Common myeloid progenitor, CD34-positive (primary cell): ENCODE measurements around the gene PTCRA. TPM values are rescaled to one million over a fixed set of nuclear protein-coding genes. Genes with fewer than 3 reads are reported as not detected.

Experiments
- CTCF ChIA-PET: fragments of 350-600 bp; sonication (Branson Sonifier 250); formaldehyde crosslinking; loops from one replicate; lab custom pipeline; 2021; ENCODE audit warnings: antibody characterized with exemption; lab: Charles Lee
- POLR2A ChIA-PET: fragments of 350-600 bp; sonication (Branson Sonifier 250); formaldehyde crosslinking; loops from one replicate; lab custom pipeline; 2021; ENCODE audit warnings: antibody characterized with exemption; lab: Charles Lee
- DNase-seq, 3 donors: peaks; one replicate each; pipeline versions ENCODE4 v3.0.0 to v3.0.0-alpha.2; 2013
- H3K27ac ChIP-seq, 2 experiments: 1 replicate in 1 of 2; 2 replicates in 1 of 2; pipeline ENCODE4 v1.7.0; 2013; ENCODE audit warnings: inconsistent platforms in 2 of 2, low read length in 2 of 2, mild to moderate bottlenecking in 2 of 2, low read depth in 1 of 2, moderate library complexity in 1 of 2; ENCODE audit not compliant: severe bottlenecking in 2 of 2, insufficient read depth in 1 of 2, poor library complexity in 1 of 2
- H3K27me3 ChIP-seq, 5 experiments: replicated peaks in 2 of 5; 1 replicate in 3 of 5; 2 replicates in 2 of 5; pipeline versions ENCODE4 v1.6.1 to v1.7.0; 2013; ENCODE audit warnings: low read length in 4 of 5, mild to moderate bottlenecking in 2 of 5, moderate library complexity in 2 of 5, inconsistent platforms in 1 of 5; ENCODE audit not compliant: insufficient read depth in 5 of 5, control insufficient read depth in 4 of 5
- H3K36me3 ChIP-seq, 4 experiments: 1 replicate in 2 of 4; 2 replicates in 2 of 4; pipeline versions ENCODE4 v1.6.1 to v1.7.0; 2013; ENCODE audit warnings: low read length in 3 of 4, control low read depth in 1 of 4, mild to moderate bottlenecking in 1 of 4; ENCODE audit not compliant: control insufficient read depth in 4 of 4, insufficient read depth in 4 of 4
- H3K4me1 ChIP-seq, 4 experiments: 1 replicate in 3 of 4; 2 replicates in 1 of 4; pipeline versions ENCODE4 v1.6.1 to v1.7.1; 2013; ENCODE audit warnings: low read length in 3 of 4, mild to moderate bottlenecking in 3 of 4, control low read depth in 1 of 4, inconsistent platforms in 1 of 4, moderate library complexity in 1 of 4; ENCODE audit not compliant: control insufficient read depth in 4 of 4, insufficient read depth in 4 of 4; ENCODE audit errors: control extremely low read depth in 1 of 4
- H3K4me3 ChIP-seq, 7 experiments: 1 replicate in 4 of 7; 2 replicates in 3 of 7; pipeline versions ENCODE4 v1.5.1 to v1.7.0; 2013; ENCODE audit warnings: mild to moderate bottlenecking in 7 of 7, low read length in 6 of 7, moderate library complexity in 6 of 7, inconsistent platforms in 2 of 7, low read depth in 2 of 7, control low read depth in 1 of 7; ENCODE audit not compliant: insufficient read depth in 4 of 7, control insufficient read depth in 1 of 7; ENCODE audit errors: extremely low read depth in 1 of 7
- H3K9me3 ChIP-seq, 5 experiments: 1 replicate in 4 of 5; 2 replicates in 1 of 5; pipeline versions ENCODE4 v1.6.1 to v1.7.1; 2013; ENCODE audit warnings: low read length in 4 of 5, mild to moderate bottlenecking in 2 of 5, inconsistent platforms in 1 of 5, low read depth in 1 of 5, moderate library complexity in 1 of 5; ENCODE audit not compliant: control insufficient read depth in 4 of 5, insufficient read depth in 2 of 5; ENCODE audit errors: control extremely low read depth in 1 of 5
- WGBS: methylation state at CpG from one replicate; pipeline ENCODE4 v1.1.5; 2013; ENCODE audit not compliant: insufficient coverage; 5-methylcytosine and 5-hydroxymethylcytosine counted together
- polyA plus RNA-seq: library from polyadenylated mRNA; unstranded; fragments of 120-200 nt; gene quantifications from one replicate; pipeline ENCODE4 v1.2.1, GENCODE V29; 2013

Gene PTCRA, protein sequence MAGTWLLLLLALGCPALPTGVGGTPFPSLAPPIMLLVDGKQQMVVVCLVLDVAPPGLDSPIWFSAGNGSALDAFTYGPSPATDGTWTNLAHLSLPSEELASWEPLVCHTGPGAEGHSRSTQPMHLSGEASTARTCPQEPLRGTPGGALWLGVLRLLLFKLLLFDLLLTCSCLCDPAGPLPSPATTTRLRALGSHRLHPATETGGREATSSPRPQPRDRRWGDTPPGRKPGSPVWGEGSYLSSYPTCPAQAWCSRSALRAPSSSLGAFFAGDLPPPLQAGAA
- polyA plus RNA-seq = 0.16 TPM

DNA sequence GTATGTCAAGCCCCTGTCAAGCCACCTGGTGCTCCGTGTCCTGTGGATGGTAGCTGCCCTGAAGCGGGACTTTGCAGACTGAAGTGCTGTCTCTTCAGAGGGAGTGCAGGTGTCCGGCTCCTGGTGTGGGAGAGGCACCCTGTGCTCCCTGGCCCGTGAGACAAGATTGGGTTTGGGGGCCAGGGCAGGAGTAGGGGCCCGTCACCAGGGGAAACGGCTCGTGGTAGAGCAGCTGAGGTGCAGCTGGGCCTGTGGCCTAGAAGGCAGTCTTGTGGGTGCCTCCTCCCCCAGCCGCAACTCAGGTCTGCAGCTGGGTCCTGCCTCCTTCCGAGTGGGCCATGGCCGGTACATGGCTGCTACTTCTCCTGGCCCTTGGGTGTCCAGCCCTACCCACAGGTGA lies at the start of gene PTCRA:
Gene PTCRA (plus strand): TSS at position 322 of the 400 bp plus-strand sequence. CDS start 17 bp downstream, at position 339.
- 73% methylated on average over 10 of the region's 10 CpGs for WGBS
- CTCF ChIA-PET = interaction anchor here (0.7 to 3.0 kb wide), 2 partner anchors 13 to 42 kb away, joined by 3 to 16 read pairs; partner anchors contain the start of gene CNPY3
- no peaks in the 10 kb centered on the region for H3K9me3 ChIP-seq
- H3K4me1 ChIP-seq = peaks cover 0 to 7% (median 5%) of the 10 kb centered on the region in 4 experiments
- H3K36me3 ChIP-seq = no peaks in the 10 kb centered on the region
- H3K4me3 ChIP-seq = no peak within 1 kb of the TSS
- POLR2A ChIA-PET = no interaction called here
- peak in 1 of 3 donors; percentile 9 for DNase-seq
- no peak within 1 kb of the TSS for H3K27ac ChIP-seq
- peaks cover 0 to 5% (median 0%) of the 10 kb centered on the region in 5 experiments for H3K27me3 ChIP-seq

DNA sequence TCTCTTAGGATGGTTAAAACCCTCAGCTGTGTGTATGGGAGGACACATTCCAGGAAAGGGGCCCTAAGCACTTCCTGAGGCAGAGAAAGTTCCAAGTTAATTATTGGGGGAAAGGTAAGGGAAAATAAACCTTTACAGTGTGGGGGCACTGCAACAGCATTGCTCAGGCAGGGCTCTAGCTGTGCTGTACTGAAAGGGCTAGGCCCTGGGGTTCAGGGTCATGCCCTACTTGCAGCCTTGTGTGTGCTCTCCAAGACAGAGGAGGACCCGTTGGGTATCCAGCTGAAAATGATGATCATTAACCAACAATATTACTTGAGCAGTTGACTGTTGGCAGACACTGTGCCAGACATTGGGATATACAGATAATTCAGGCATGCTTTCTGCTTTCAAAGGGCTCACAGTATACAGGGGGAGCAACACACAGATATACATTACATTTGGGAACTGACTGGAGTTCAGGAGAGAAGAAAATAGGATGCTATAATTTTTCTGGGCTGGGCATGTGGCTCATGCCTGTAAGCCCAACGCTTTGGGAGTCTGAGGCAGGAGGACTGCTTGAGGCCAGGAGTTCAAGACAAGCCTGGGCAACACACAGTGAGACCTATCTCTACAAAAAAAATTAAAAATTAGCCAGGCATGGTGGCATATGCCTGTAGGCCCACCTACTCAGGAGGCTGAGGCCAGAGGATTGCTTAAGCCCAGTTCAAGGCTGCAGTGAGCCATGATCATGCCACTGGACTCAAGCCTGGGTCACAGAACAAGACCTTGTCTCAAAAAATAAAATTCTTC lies 45.5 kb upstream of the PTCRA start:
- ChIA-PET CTCF (interaction anchor here (1.4 to 1.7 kb wide), 2 partner anchors 26 to 207 kb away, joined by 4 read pairs; no protein-coding TSS in a partner anchor), POLR2A (no interaction called here)
- no peaks in the 10 kb centered on the region for H3K27me3 ChIP-seq
- WGBS = 89% methylated on average over 1 of the region's 2 CpGs
- DNase-seq = no peak
- H3K4me1 ChIP-seq = no peaks in the 10 kb centered on the region
- H3K36me3 ChIP-seq = peaks cover 0 to 26% (median 25%) of the 10 kb centered on the region in 4 experiments
- H3K27ac ChIP-seq = no peak overlapping the region
- H3K4me3 ChIP-seq = no peak overlapping the region
- no peaks in the 10 kb centered on the region for H3K9me3 ChIP-seq

DNA sequence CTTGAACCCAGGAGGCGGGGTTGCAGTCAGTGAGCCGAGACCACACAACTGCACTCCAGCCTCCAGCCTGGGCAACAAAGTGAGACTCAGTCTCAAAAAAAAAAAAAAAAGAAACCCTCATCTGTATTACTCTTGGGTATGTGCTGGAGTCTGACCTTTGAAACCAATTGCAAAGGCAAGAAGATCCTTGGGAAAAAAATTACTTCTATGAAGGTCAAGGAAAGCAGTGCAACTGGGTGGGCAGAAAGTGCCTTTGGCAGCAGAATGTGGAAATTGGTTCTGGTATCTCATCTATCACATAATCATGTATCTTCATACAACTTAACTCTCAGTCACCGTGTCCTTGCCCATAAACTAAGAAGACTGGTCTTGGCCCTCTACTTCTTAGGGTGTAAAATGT lies 44.1 kb upstream of the PTCRA start:
- no CpG with 5 or more reads among the region's 3 CpGs for WGBS
- Histone ChIP-seq H3K4me1 (no peaks in the 10 kb centered on the region), H3K36me3 (peaks cover 0 to 15% (median 14%) of the 10 kb centered on the region in 4 experiments), H3K4me3 (no peak overlapping the region), H3K27me3 (no peaks in the 10 kb centered on the region), H3K9me3 (no peaks in the 10 kb centered on the region), H3K27ac (no peak overlapping the region)
- ChIA-PET POLR2A (no interaction called here), CTCF (no interaction called here)
- DNase-seq = no peak

DNA sequence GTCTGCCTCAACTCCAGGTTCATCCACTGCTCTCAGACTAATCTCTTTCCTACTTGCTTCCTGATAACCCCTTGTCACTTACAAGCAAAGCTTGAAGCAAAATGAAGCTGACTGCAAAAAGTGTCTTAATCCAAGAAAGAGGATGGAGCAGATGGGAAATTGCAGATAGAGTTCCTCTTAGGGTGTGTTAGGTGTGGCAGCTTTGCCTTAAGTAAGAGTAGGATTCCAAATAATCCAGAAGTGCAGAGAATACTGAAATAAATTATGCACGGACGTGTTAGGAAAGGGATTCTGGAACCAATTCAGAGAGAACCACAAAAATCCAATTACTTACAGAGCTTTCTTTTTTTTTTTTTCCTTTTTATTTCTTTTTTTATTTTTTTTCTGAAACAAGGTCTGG lies 42.5 kb upstream of the PTCRA start:
- CTCF ChIA-PET = interaction anchor here (0.9 to 1.4 kb wide), 2 partner anchors 9 to 10 kb away, joined by 3 to 7 read pairs; no protein-coding TSS in a partner anchor
- WGBS = 100% methylated on average over 2 of the region's 2 CpGs
- H3K27me3 ChIP-seq = no peaks in the 10 kb centered on the region
- no peak overlapping the region for H3K4me3 ChIP-seq
- H3K4me1 ChIP-seq = no peaks in the 10 kb centered on the region
- no peak for DNase-seq
- peaks cover 0 to 6% (median 2%) of the 10 kb centered on the region in 4 experiments for H3K36me3 ChIP-seq
- POLR2A ChIA-PET = interaction anchor here (0.6 kb wide), 2 partner anchors 33 to 208 kb away, joined by 4 to 6 read pairs; no protein-coding TSS in a partner anchor
- no peaks in the 10 kb centered on the region for H3K9me3 ChIP-seq
- no peak overlapping the region for H3K27ac ChIP-seq

DNA sequence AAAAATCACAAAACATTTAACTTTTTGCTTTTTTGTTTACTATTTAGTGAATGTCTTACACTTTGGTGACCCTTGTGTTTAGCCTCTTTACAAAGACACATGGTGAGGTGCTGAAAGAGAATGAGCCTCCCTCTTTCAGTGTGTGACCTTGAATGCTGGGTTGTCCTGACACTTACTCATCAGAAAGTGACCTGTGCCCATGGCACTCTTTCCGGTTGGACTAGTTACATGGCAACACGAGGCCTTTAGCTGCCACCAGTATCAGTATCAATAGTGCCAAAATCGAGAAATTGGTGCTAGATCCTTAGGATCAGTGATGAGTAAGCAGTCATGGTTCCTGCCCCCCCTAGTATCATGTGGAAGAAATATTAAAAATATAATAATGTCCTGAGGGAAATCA lies 38.2 kb upstream of the PTCRA start:
- DNase-seq = no peak
- Histone ChIP-seq H3K27me3 (no peaks in the 10 kb centered on the region), H3K36me3 (peaks cover 0 to 5% (median 2%) of the 10 kb centered on the region in 4 experiments), H3K9me3 (no peaks in the 10 kb centered on the region), H3K27ac (no peak overlapping the region), H3K4me1 (peaks cover 0 to 19% (median 12%) of the 10 kb centered on the region in 4 experiments), H3K4me3 (no peak overlapping the region)
- WGBS = 90% methylated on average over 3 of the region's 3 CpGs
- POLR2A ChIA-PET = no interaction called here
- CTCF ChIA-PET = interaction anchor here (0.6 to 5.7 kb wide), 6 partner anchors 9 to 216 kb away, joined by 3 to 58 read pairs (median 4); no protein-coding TSS in a partner anchor

DNA sequence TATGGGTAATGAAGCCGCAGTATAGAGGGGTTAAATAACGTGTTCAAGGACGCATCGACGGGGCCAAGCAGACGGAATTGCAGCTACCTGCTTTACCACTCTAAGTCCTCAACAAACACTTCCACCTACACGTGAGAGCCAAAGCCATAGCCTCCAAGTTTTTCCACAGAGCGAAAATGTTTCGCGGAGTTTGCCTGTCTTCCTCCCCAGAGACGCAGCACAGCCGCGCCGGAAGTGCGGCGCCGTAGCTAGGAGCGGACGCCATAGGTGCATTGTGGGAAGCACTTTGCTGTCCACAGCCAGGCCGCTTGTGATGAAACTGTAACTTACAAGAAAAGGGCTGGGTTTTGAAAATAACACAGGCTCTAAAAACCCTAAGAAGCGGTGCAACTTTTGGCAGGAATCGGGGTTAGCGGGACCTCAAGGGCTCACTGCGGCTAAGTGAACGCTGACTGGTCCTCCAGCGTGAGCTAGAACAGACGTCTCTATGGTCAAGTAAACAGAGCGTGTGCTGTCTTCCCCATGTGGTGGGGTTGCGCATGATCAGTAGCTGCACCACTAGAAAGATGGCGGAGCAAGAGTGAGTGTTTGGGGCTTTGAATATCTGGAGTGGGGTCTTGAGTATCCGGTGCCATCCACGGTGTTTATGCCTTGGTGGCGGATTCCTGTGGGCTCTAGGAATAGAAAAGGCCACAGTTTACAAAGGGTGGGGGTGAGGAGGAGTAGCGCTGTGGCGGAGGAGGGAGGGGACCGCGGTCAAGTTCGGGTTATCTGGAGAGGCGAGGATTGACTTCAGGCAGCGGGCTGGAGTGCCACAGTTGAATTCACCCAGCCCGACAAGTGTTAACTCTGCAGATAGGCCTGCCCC lies 36.2 kb upstream of the PTCRA start, which contains the start of gene RPL7L1:
Gene RPL7L1 (plus strand): TSS at position 245 of the 868 bp plus-strand sequence. CDS start 295 bp downstream, at position 540.
- ChIA-PET POLR2A (interaction anchor here (0.5 to 2.4 kb wide), 15 partner anchors 11 to 829 kb away, joined by 3 to 13 read pairs (median 4); partner anchors contain the start of genes TAF8 and TBCC), CTCF (interaction anchor here (0.6 to 5.7 kb wide), 11 partner anchors 9 to 227 kb away, joined by 3 to 58 read pairs (median 3); a partner anchor contains a TSS)
- H3K27me3 ChIP-seq = no peaks in the 10 kb centered on the region
- peaks cover 8 to 22% (median 17%) of the 10 kb centered on the region in 4 experiments for H3K36me3 ChIP-seq
- peak; percentile 90 to 94 (median 91) for DNase-seq
- H3K4me3 ChIP-seq = peak within 1 kb of the TSS; percentile 63 to 99 (median 92)
- H3K27ac ChIP-seq = peak within 1 kb of the TSS; percentile 93 to 97
- H3K9me3 ChIP-seq = no peaks in the 10 kb centered on the region
- H3K4me1 ChIP-seq = peaks cover 0 to 19% (median 12%) of the 10 kb centered on the region in 4 experiments
- under 1% methylated on average over 38 of the region's 41 CpGs for WGBS
